Regular cardiac myocyte (primary cell): ENCODE results near the gene RNU6-8. TPM values are rescaled to one million over a fixed set of nuclear protein-coding genes. Genes with fewer than 3 reads are reported as not detected.

Source experiments
- total RNA-seq: library from RNA; depleted of rRNA; stranded (reverse); fragments of >200 nt; gene quantifications from 2 replicates; pipeline ENCODE4 v1.2.3, GENCODE V29; 2014

RNU6-8 gene
- total RNA-seq = not detected in 2 replicates

GRCh38 chr14:32202998-32203882 is at the start of gene RNU6-8:
Gene RNU6-8 (minus strand): TSS chr14:32203269.

GRCh38 chr14:32201816-32202490 is 1.1 kb downstream of the RNU6-8 start, which contains the start of gene RNU6-7:
Gene RNU6-7 (plus strand): TSS chr14:32202045.

Other genes with a start within 250 kb of the RNU6-8 start
- 89.9 and 100 TPM in 2 replicates for gene ARHGAP5, start 126.0 kb downstream of the RNU6-8 start, total RNA-seq
- not detected in 2 replicates for gene RNU6-7, start 1.2 kb downstream of the RNU6-8 start, total RNA-seq
- 3.9 and 4.0 TPM in 2 replicates for gene AKAP6, start 126.0 kb upstream of the RNU6-8 start, total RNA-seq